Aorta (tissue), 5 donors: ENCODE results near the gene SPATA2L. TPM values are rescaled to one million over a fixed set of nuclear protein-coding genes. Genes with fewer than 3 reads are reported as not detected.

Source experiments
- ATAC-seq: fragments of 200-7000 bp; cut with Tn5 transposase; one replicate; pipeline ENCODE4 v1.9.1; 2022; ENCODE audit warnings: moderate library complexity; ENCODE audit not compliant: low FRiP score
- DNase-seq, 2 donors: peaks; one replicate each; pipeline ENCODE4 v3.0.0-alpha.2; 2020
- H3K27ac ChIP-seq, 2 donors: one replicate each; pipeline ENCODE4 v1.5.1; 2013; ENCODE audit warnings: low read length in 2 of 2, mild to moderate bottlenecking in 2 of 2, moderate library complexity in 2 of 2, control low read depth in 1 of 2, inconsistent platforms in 1 of 2, low read depth in 1 of 2
- H3K27me3 ChIP-seq, 2 donors: one replicate each; pipeline ENCODE4 v1.6.1; 2013; ENCODE audit warnings: control low read depth in 1 of 2, low read length in 1 of 2, mild to moderate bottlenecking in 1 of 2, moderate library complexity in 1 of 2; ENCODE audit not compliant: insufficient read depth in 2 of 2, control insufficient read depth in 1 of 2
- H3K36me3 ChIP-seq, 2 donors: one replicate each; pipeline ENCODE4 v1.6.1; 2013; ENCODE audit warnings: control low read depth in 1 of 2, low read length in 1 of 2, mild to moderate bottlenecking in 1 of 2; ENCODE audit not compliant: insufficient read depth in 2 of 2, control insufficient read depth in 1 of 2
- H3K4me1 ChIP-seq, 2 donors: one replicate each; pipeline ENCODE4 v1.6.1; 2013; ENCODE audit warnings: low read length in 2 of 2, control low read depth in 1 of 2, mild to moderate bottlenecking in 1 of 2, moderate library complexity in 1 of 2; ENCODE audit not compliant: insufficient read depth in 2 of 2, control insufficient read depth in 1 of 2
- H3K4me3 ChIP-seq, 2 donors: one replicate each; pipeline ENCODE4 v1.5.1; 2013; ENCODE audit warnings: low read length in 2 of 2, control low read depth in 1 of 2, mild to moderate bottlenecking in 1 of 2
- H3K9me3 ChIP-seq: one replicate; pipeline ENCODE4 v1.6.1; 2013; ENCODE audit warnings: mild to moderate bottlenecking, low read length; ENCODE audit not compliant: control insufficient read depth
- WGBS, 2 donors: extraction: QIAGEN DNeasy Blood & Tissue Kit; methylation state at CpG; one replicate each; pipeline ENCODE4 v1.1.7; 2013; 5-methylcytosine and 5-hydroxymethylcytosine counted together
- intact Hi-C, 2 donors: fragments of 100-400 bp; cut with DNase I; formaldehyde crosslinking; loops; one replicate each; pipeline versions ENCODE4 v1.14.2 to v1.15.0; 2022
- polyA plus RNA-seq, 2 donors: library from polyadenylated mRNA; stranded (reverse); fragments of 200-250 nt; gene quantifications; one replicate each; pipeline ENCODE4 v1.2.3, GENCODE V29; 2013
- total RNA-seq, 2 donors: library from RNA; stranded (reverse); fragmentation: NEBNext Ultra II Directional; extraction: Animal tissue kit (Norgen Biotek cat#: 25700); gene quantifications; one replicate each; pipeline ENCODE4 v1.2.1, GENCODE V29; 2021
- donor health status: healthy with polysubstance abuse.
- donor health status: Bipolar disorder and iron deficiency.
- donor health status: DM: no; HTN: no; CAD: no.
- donor health status: DM: no; HTN: no; CAD: no.
- donor health status: DM: yes; HTN: yes; CAD: no.

Gene SPATA2L
- total and polyA plus RNA-seq, 4 donors: 4.9 to 13.4 (median 10.5) TPM

GRCh38 chr16:89732918-89733242 lies 31.4 kb upstream of the SPATA2L start:
- peaks cover 0 to 19% of the 10 kb centered on the region in 2 donors for H3K36me3 ChIP-seq
- no peak overlapping the region for H3K27ac ChIP-seq
- WGBS, 2 donors: 94 to 95% methylated on average over 9 of the region's 9 CpGs
- DNase-seq: no peak
- H3K4me3 ChIP-seq: no peak overlapping the region
- H3K27me3 ChIP-seq: no peaks in the 10 kb centered on the region
- no peaks in the 10 kb centered on the region for H3K9me3 ChIP-seq
- no peak for ATAC-seq
- H3K4me1 ChIP-seq: no peaks in the 10 kb centered on the region
- intact Hi-C loops: loop anchor here in 1 of 2 donors (10.0 kb wide), 1 partner anchor 52 kb away; no protein-coding TSS in a partner anchor

- DNase-seq (no peak), ATAC-seq (no peak)
- WGBS, 2 donors: 89% methylated on average over 19 to 24 of the region's 24 CpGs
- H3K27ac ChIP-seq: no peak overlapping the region
- no peaks in the 10 kb centered on the region for H3K9me3 ChIP-seq
- intact Hi-C loops: loop anchor here in 1 of 2 donors (10.0 kb wide), 1 partner anchor 52 kb away; no protein-coding TSS in a partner anchor
- no peaks in the 10 kb centered on the region for H3K4me1 ChIP-seq
- H3K4me3 ChIP-seq: no peak overlapping the region
- peaks cover 0 to 21% of the 10 kb centered on the region in 2 donors for H3K36me3 ChIP-seq
- no peaks in the 10 kb centered on the region for H3K27me3 ChIP-seq
Measured at GRCh38 chr16:89732142-89732917, 30.8 kb upstream of the SPATA2L start.

DNA sequence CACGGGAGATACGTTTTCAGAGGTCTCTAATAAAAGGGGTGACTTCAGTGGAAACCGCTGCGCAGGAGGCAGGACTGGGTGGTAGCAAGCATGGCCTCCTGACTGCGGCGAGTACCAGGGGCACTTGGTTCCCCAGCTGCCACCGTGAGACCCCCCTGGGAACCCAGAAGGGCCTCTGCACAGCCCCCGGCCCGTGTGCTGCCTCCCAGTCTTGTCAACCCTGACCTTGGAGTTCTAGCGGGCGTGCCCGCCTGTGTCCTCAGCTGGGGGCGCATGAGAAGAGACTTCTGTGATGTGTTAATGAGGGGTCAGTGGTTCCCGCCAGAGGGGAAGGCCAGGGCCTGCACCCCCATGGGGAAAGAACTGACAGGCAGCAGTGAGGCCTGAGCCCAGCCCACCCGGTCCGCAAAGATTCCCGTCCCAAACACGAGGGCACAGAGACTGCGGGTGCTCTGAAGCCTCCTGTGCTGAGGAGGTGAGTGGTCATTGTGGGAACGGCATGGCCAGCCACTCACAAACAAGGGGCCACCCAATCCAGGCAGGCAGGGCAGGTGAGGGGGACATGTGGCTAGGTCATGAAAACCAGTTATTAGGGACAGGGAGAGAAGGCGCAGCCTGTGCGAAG lies 29.2 kb upstream of the SPATA2L start:
- H3K9me3 ChIP-seq: no peaks in the 10 kb centered on the region
- H3K4me1 ChIP-seq: no peaks in the 10 kb centered on the region
- H3K27me3 ChIP-seq: no peaks in the 10 kb centered on the region
- H3K36me3 ChIP-seq: peaks cover 0 to 21% of the 10 kb centered on the region in 2 donors
- 81 to 85% methylated on average over 21 of the region's 22 CpGs for WGBS, 2 donors
- no peak overlapping the region for H3K4me3 ChIP-seq
- H3K27ac ChIP-seq: no peak overlapping the region
- intact Hi-C loops: loop anchor here in 1 of 2 donors (10.0 kb wide), 1 partner anchor 54 kb away; no protein-coding TSS in a partner anchor
- no peak for DNase-seq
- ATAC-seq: no peak

DNA sequence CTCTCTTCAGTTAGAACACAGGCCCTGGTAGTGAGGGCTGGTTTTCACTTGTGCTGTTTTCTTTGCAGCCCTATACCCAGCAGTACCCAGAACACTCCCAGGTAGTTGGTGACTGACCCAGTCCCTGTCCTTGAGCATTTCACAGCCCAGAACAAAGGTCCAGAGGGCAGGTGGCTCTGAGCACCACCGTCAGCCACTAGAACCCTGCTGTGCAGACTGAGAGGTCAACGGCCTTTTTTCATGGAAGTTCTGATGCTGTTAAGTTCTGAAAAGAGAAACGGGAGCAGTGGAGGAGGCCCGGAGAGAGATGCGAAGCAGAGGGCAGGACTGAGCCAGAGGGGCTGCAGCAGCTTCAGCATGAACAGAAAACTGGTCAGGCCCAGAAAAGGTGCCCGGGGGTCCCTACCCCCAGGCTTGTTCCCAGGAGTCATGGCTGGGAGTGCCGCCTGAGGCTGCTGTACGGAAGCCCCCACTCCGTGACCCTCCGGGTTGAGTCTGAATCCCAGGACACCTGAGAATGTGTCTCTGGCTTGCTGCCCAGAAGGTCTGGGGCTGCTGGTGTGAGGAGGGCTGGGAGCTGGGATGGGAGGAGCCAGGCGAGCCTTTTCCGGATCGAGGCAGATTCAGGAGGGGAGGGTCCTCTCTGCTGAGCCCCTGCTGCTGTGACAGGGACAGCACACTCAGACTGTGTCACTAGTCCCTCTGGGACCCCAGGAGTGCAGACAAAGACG lies 28.5 kb upstream of the SPATA2L start:
- H3K36me3 ChIP-seq: peaks cover 0 to 21% of the 10 kb centered on the region in 2 donors
- no peak overlapping the region for H3K4me3 ChIP-seq
- no peaks in the 10 kb centered on the region for H3K27me3 ChIP-seq
- H3K9me3 ChIP-seq: no peaks in the 10 kb centered on the region
- H3K27ac ChIP-seq: no peak overlapping the region
- no peaks in the 10 kb centered on the region for H3K4me1 ChIP-seq
- intact Hi-C loops: loop anchor here in 1 of 2 donors (10.0 kb wide), 1 partner anchor 55 kb away; no protein-coding TSS in a partner anchor
- 61 to 66% methylated on average over 14 of the region's 14 CpGs for WGBS, 2 donors
- DNase-seq (no peak), ATAC-seq (no peak)

GRCh38 chr16:89729293-89729692 lies 27.8 kb upstream of the SPATA2L start:
- Histone ChIP-seq H3K27me3 (no peaks in the 10 kb centered on the region), H3K4me1 (no peaks in the 10 kb centered on the region), H3K4me3 (no peak overlapping the region), H3K9me3 (no peaks in the 10 kb centered on the region), H3K27ac (no peak overlapping the region), H3K36me3 (peaks cover 0 to 19% of the 10 kb centered on the region in 2 donors)
- intact Hi-C loops: no loop called here
- ATAC-seq (no peak), DNase-seq (no peak)
- WGBS, 2 donors: 89 to 90% methylated on average over 18 of the region's 18 CpGs

- ATAC-seq: no peak
- no peak for DNase-seq
- peaks cover 0 to 16% of the 10 kb centered on the region in 2 donors for H3K36me3 ChIP-seq
- no peak overlapping the region for H3K27ac ChIP-seq
- H3K4me1 ChIP-seq: no peaks in the 10 kb centered on the region
- H3K4me3 ChIP-seq: no peak overlapping the region
- intact Hi-C loops: no loop called here
- WGBS, 2 donors: 69 to 75% methylated on average over 17 of the region's 17 CpGs
- H3K27me3 ChIP-seq: no peaks in the 10 kb centered on the region
- no peaks in the 10 kb centered on the region for H3K9me3 ChIP-seq
Measured at GRCh38 chr16:89727406-89728120, 26.1 kb upstream of the SPATA2L start.

DNA sequence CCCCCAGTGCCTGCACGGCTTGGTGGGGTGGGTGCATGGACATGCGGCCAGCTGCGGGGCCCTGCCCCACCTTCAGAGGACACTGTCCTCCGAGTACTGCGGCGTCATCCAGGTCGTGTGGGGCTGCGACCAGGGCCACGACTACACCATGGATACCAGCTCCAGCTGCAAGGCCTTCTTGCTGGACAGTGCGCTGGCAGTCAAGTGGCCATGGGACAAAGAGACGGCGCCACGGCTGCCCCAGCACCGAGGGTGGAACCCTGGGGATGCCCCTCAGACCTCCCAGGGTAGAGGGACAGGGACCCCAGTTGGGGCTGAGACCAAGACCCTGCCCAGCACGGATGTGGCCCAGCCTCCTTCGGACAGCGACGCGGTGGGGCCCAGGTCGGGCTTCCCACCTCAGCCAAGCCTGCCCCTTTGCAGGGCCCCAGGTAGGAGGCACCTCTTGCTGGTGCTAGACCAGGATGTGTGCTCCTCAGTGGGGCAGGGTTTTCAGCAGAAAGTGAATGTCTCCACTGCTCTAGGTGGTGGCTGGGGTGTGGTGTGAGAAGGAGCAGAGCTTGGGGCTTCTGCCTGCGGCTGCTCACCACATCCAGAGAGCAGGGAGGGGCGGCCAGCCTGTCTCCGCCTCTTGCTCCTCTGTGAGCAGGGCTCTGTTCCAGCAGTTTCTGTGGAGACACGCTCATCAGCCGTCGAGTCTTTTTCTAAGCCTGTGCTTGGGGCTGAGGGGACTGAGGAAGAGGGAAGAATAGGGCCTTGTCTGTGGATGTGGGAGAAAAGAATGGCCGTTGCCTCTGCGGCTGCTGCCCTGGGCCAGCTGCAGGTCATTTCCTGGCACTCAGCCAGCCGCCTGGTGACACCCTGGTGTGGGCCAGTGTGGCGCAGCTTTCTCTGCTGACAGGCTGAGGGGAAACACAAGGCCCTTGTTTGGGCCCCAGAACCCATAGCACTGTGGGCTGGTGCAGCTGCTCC lies 22.1 kb upstream of the SPATA2L start:
- peaks cover 0 to 6% of the 10 kb centered on the region in 2 donors for H3K36me3 ChIP-seq
- H3K4me1 ChIP-seq: no peaks in the 10 kb centered on the region
- WGBS, 2 donors: 76 to 78% methylated on average over 30 of the region's 30 CpGs
- no peak for ATAC-seq
- no peaks in the 10 kb centered on the region for H3K9me3 ChIP-seq
- peaks cover 0 to 2% of the 10 kb centered on the region in 2 donors for H3K27me3 ChIP-seq
- H3K4me3 ChIP-seq: no peak overlapping the region
- intact Hi-C loops: no loop called here
- H3K27ac ChIP-seq: no peak overlapping the region
- DNase-seq: no peak
